HepG2 (cell line): Measurements from ENCODE around the gene ITPR1. TPM values are rescaled to one million over a fixed set of nuclear protein-coding genes. Genes with fewer than 3 reads are reported as not detected.

Source experiments
- ATAC-seq: fragments of 200-7000 bp; cut with Tn5 transposase; 3 replicates; pipeline ENCODE4 v1.9.1; 2020; ENCODE audit warnings: mild to moderate bottlenecking, moderate library complexity
- BruUV-seq: library from RNA; stranded (reverse); fragments of 400-500 nt; replicated peaks from 2 replicates; lab custom pipeline; 2021; lab: Mats Ljungman, UMichigan
- CTCF ChIA-PET: fragments of 300-600 bp; formaldehyde crosslinking; extraction: SDS; loops from one replicate; lab custom pipeline; 2021; ENCODE audit warnings: low total read pairs, inconsistent platforms, low intra/inter-chr PET ratio; lab: Yijun Ruan, JAX
- POLR2A ChIA-PET: fragments of 350-600 bp; sonication (Branson Sonifier 250); formaldehyde crosslinking; loops from one replicate; lab custom pipeline; 2020; ENCODE audit warnings: antibody characterized with exemption, inconsistent platforms; lab: Yijun Ruan, JAX
- DNase-seq: peaks from one replicate; pipeline ENCODE4 v3.0.0-alpha.2; 2015; ENCODE audit warnings: low spot score
- FAIRE-seq: peaks from 3 replicates; lab custom pipeline; 2011; peaks lifted over from hg19 to GRCh38; lab: Jason Lieb, UNC
- H2AFZ ChIP-seq: one replicate; pipeline ENCODE4 v1.6.1; 2011; ENCODE audit warnings: low read length, inconsistent platforms
- H3K27ac ChIP-seq: fragments of 300-600 bp; 3 replicates; pipeline ENCODE4 v1.8.0; 2011; ENCODE audit warnings: mixed run types, mild to moderate bottlenecking, mixed read lengths, low read length, inconsistent platforms; ENCODE audit not compliant: insufficient read depth; ENCODE audit errors: extremely low read length
- H3K27me3 ChIP-seq, 2 experiments: fragments of 200-600 bp in 1 of 2; 2 replicates in 1 of 2; 3 replicates in 1 of 2; pipeline versions ENCODE4 v1.6.0 to v1.8.0; 2011; ENCODE audit warnings: low read length in 2 of 2, mild to moderate bottlenecking in 2 of 2, moderate library complexity in 2 of 2, inconsistent platforms in 1 of 2; ENCODE audit not compliant: insufficient read depth in 2 of 2, control insufficient read depth in 1 of 2
- H3K36me3 ChIP-seq, 2 experiments: fragments of 200-600 bp in 1 of 2; replicated peaks in 1 of 2; 2 replicates in 1 of 2; 3 replicates in 1 of 2; pipeline versions ENCODE4 v1.5.1 to v1.8.0; 2011; ENCODE audit warnings: low read length in 2 of 2, inconsistent platforms in 1 of 2; ENCODE audit not compliant: insufficient read depth in 2 of 2, control insufficient read depth in 1 of 2
- H3K4me1 ChIP-seq: 2 replicates; pipeline ENCODE4 v1.5.1; 2012; ENCODE audit warnings: low read length, inconsistent platforms; ENCODE audit not compliant: insufficient read depth
- H3K4me2 ChIP-seq: 2 replicates; pipeline ENCODE4 v1.6.0; 2011; ENCODE audit warnings: low read depth, low read length, inconsistent platforms
- H3K4me3 ChIP-seq, 3 experiments: fragments of 200-600 bp in 1 of 3; sonication (generic), shearing (Covaris generic) in 1 of 3; replicated peaks in 1 of 3; 2 replicates each; pipeline ENCODE4 v1.5.1; 2011 to 2016; ENCODE audit warnings: low read length in 3 of 3, inconsistent platforms in 2 of 3, low read depth in 2 of 3, mild to moderate bottlenecking in 2 of 3, control low read depth in 1 of 3, mixed read lengths in 1 of 3; ENCODE audit not compliant: insufficient read depth in 1 of 3
- H3K79me2 ChIP-seq: one replicate; pipeline ENCODE4 v1.6.1; 2011; ENCODE audit warnings: low read length, inconsistent platforms; ENCODE audit not compliant: insufficient read depth
- H3K9ac ChIP-seq: 2 replicates; pipeline ENCODE4 v1.6.0; 2011; ENCODE audit warnings: mild to moderate bottlenecking, low read depth, low read length, inconsistent platforms; ENCODE audit not compliant: insufficient read depth
- H3K9me3 ChIP-seq: 2 replicates; pipeline ENCODE4 v1.5.1; 2012; ENCODE audit warnings: mild to moderate bottlenecking, low read length
- H4K20me1 ChIP-seq: 2 replicates; pipeline ENCODE4 v1.6.0; 2011; ENCODE audit warnings: inconsistent platforms, mild to moderate bottlenecking, low read length, moderate library complexity; ENCODE audit not compliant: insufficient read depth
- GATAD2A ChIP-seq: IDR thresholded peaks from 2 replicates; pipeline ENCODE4 v1.6.1; 2016
- ZBTB7B ChIP-seq: sonication (generic); formaldehyde crosslinking; IDR thresholded peaks from 2 replicates; pipeline ENCODE4 v1.4.0; 2020; ENCODE audit warnings: missing genetic modification reagents
- ZMYM3 ChIP-seq: sonication (generic); formaldehyde crosslinking; IDR thresholded peaks from 2 replicates; pipeline ENCODE4 v1.5.1; 2020; ENCODE audit warnings: mild to moderate bottlenecking, missing genetic modification reagents
- ZNF44 ChIP-seq: sonication (generic); formaldehyde crosslinking; IDR thresholded peaks from 2 replicates; pipeline ENCODE4 v1.5.1; 2020; ENCODE audit warnings: mild to moderate bottlenecking, missing genetic modification reagents
- WGBS: methylation state at CpG from one replicate; pipeline ENCODE4 v1.1.6; 2017; ENCODE audit warnings: low lambda C conversion rate; 5-methylcytosine and 5-hydroxymethylcytosine counted together
- in situ Hi-C: cut with HindIII; loops from 2 replicates; pipeline ENCODE4 v1.10.0; 2017; ENCODE audit warnings: low pct_unique_long_range_greater_than_20kb; ENCODE audit not compliant: extremely low pct_ligation_motif_present
- intact Hi-C: fragments of 100-400 bp; cut with micrococcal nuclease; formaldehyde crosslinking; loops from one replicate; pipeline ENCODE4 v1.10.0; 2022; ENCODE audit not compliant: unreplicated experiment
- polyA plus RNA-seq, 8 experiments: library from polyadenylated mRNA; depleted of rRNA in 3 of 8; stranded (reverse) in 7 of 8; unstranded in 1 of 8; fragments of >200 nt; fragmentation: Illumina TruSeq in 4 of 8; extraction: Trizol in 4 of 8; gene quantifications; 2 replicates each; pipeline versions ENCODE4 v1.2.1 to v1.2.3, GENCODE V29; 2011 to 2016; ENCODE audit warnings: low read depth in 4 of 8, missing spikeins in 1 of 8, mixed read lengths in 1 of 8; ENCODE audit not compliant: insufficient read depth in 1 of 8
- total RNA-seq, 5 experiments: library from RNA; depleted of rRNA; stranded (reverse); fragments of >200 nt; fragmentation: Illumina TruSeq; extraction: Trizol; gene quantifications; 2 replicates each; pipeline ENCODE4 v1.2.3, GENCODE V29; 2016; ENCODE audit warnings: low read depth in 1 of 5
- TF ChIP-seq, protein P1 (sequence below): sonication (generic); formaldehyde crosslinking; IDR thresholded peaks from 2 replicates; pipeline ENCODE4 v1.4.0; 2020; ENCODE audit warnings: missing genetic modification reagents
- TF ChIP-seq, protein P2 (sequence below): sonication (generic); formaldehyde crosslinking; IDR thresholded peaks from 2 replicates; pipeline ENCODE4 v1.4.0; 2020; ENCODE audit warnings: low read depth, missing genetic modification reagents

ITPR1 gene
- total and polyA plus RNA-seq, 2 of the 13 experiments (the other 11 are each of a cell fraction or from before 2014, with no cell fraction given) = 10.0 to 11.4 TPM

DNA sequence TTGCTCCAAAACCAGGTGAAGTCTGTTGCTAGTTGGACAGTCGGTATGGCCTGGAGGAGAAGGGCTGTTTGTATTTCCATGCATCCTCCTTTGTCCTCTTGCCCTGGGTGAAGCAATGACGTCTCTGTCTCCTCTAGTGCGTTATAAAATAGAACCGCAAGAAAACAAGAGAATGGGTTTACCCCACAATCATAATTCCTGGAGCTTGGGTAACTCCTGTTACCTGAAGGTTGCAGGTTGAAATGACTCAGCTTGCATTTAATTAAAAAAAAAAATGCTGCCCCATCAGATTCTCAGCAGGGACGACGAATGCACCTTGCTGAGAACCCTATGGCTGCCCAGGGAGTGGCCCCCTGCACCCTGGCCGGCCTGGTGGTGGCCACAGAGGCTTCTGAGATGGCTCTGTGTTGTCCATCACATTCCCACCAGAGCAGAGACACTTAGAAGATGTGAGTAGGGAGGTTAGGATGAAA lies 257.9 kb downstream of the ITPR1 start:
- no peak for ATAC-seq
- Histone ChIP-seq H3K9ac (peak overlapping the region; percentile 39), H3K4me1 (peaks cover 77% of the 10 kb centered on the region), H3K79me2 (no peaks in the 10 kb centered on the region), H3K4me2 (peak overlapping the region; percentile 54; the same call in 1 of the 2 replicates), H3K4me3 (no peak overlapping the region), H3K9me3 (no peaks in the 10 kb centered on the region), H3K36me3 (no peaks in the 10 kb centered on the region; a peak in 1 of 5 replicates), H3K27me3 (no peaks in the 10 kb centered on the region), H4K20me1 (no peaks in the 10 kb centered on the region), H2AFZ (no peak overlapping the region), H3K27ac (peak overlapping the region; percentile 88)
- FAIRE-seq = no peak
- DNase-seq = no peak
- 65% methylated on average over 7 of the region's 7 CpGs for WGBS
- ChIA-PET CTCF (no interaction called here), POLR2A (interaction anchor here (1.0 to 1.9 kb wide), 2 partner anchors 227 to 387 kb away, joined by 3 to 20 read pairs; partner anchors contain the start of gene BHLHE40)
- BruUV-seq = no TSS peak
- intact Hi-C loops = no loop called here
- in situ Hi-C loops = no loop called here
- TF ChIP-seq, protein P1, sequence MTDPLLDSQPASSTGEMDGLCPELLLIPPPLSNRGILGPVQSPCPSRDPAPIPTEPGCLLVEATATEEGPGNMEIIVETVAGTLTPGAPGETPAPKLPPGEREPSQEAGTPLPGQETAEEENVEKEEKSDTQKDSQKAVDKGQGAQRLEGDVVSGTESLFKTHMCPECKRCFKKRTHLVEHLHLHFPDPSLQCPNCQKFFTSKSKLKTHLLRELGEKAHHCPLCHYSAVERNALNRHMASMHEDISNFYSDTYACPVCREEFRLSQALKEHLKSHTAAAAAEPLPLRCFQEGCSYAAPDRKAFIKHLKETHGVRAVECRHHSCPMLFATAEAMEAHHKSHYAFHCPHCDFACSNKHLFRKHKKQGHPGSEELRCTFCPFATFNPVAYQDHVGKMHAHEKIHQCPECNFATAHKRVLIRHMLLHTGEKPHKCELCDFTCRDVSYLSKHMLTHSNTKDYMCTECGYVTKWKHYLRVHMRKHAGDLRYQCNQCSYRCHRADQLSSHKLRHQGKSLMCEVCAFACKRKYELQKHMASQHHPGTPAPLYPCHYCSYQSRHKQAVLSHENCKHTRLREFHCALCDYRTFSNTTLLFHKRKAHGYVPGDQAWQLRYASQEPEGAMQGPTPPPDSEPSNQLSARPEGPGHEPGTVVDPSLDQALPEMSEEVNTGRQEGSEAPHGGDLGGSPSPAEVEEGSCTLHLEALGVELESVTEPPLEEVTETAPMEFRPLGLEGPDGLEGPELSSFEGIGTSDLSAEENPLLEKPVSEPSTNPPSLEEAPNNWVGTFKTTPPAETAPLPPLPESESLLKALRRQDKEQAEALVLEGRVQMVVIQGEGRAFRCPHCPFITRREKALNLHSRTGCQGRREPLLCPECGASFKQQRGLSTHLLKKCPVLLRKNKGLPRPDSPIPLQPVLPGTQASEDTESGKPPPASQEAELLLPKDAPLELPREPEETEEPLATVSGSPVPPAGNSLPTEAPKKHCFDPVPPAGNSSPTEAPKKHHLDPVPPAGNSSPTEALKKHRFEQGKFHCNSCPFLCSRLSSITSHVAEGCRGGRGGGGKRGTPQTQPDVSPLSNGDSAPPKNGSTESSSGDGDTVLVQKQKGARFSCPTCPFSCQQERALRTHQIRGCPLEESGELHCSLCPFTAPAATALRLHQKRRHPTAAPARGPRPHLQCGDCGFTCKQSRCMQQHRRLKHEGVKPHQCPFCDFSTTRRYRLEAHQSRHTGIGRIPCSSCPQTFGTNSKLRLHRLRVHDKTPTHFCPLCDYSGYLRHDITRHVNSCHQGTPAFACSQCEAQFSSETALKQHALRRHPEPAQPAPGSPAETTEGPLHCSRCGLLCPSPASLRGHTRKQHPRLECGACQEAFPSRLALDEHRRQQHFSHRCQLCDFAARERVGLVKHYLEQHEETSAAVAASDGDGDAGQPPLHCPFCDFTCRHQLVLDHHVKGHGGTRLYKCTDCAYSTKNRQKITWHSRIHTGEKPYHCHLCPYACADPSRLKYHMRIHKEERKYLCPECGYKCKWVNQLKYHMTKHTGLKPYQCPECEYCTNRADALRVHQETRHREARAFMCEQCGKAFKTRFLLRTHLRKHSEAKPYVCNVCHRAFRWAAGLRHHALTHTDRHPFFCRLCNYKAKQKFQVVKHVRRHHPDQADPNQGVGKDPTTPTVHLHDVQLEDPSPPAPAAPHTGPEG = no peak
- TF ChIP-seq, protein P2, sequence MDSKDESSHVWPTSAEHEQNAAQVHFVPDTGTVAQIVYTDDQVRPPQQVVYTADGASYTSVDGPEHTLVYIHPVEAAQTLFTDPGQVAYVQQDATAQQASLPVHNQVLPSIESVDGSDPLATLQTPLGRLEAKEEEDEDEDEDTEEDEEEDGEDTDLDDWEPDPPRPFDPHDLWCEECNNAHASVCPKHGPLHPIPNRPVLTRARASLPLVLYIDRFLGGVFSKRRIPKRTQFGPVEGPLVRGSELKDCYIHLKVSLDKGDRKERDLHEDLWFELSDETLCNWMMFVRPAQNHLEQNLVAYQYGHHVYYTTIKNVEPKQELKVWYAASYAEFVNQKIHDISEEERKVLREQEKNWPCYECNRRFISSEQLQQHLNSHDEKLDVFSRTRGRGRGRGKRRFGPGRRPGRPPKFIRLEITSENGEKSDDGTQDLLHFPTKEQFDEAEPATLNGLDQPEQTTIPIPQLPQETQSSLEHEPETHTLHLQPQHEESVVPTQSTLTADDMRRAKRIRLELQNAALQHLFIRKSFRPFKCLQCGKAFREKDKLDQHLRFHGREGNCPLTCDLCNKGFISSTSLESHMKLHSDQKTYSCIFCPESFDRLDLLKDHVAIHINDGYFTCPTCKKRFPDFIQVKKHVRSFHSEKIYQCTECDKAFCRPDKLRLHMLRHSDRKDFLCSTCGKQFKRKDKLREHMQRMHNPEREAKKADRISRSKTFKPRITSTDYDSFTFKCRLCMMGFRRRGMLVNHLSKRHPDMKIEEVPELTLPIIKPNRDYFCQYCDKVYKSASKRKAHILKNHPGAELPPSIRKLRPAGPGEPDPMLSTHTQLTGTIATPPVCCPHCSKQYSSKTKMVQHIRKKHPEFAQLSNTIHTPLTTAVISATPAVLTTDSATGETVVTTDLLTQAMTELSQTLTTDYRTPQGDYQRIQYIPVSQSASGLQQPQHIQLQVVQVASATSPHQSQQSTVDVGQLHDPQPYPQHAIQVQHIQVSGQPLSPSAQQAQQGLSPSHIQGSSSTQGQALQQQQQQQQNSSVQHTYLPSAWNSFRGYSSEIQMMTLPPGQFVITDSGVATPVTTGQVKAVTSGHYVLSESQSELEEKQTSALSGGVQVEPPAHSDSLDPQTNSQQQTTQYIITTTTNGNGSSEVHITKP (CRISPR knock-in tag) = no peak
- TF ChIP-seq ZMYM3 (CRISPR knock-in tag) (no peak), ZNF44 (CRISPR knock-in tag) (no peak), GATAD2A (0 out of 2 replicates have a peak, but pooled peaks have one; percentile 16), ZBTB7B (no peak)
